ENCODE results near the gene EDAR. TPM values are rescaled to one million over a fixed set of nuclear protein-coding genes. Genes with fewer than 3 reads are reported as not detected.

The EDAR gene
- total and polyA plus RNA-seq, 2 of the 8 experiments (the other 6 are each of a cell fraction or from before 2014, with no cell fraction given), result not detected

GRCh38 chr2:109009920-109010610 is 21.0 kb upstream of the EDAR start:
- no peak overlapping the region for H4K8ac ChIP-seq (ENCODE audit: extremely low read depth, insufficient read depth, low read length)
- no peak overlapping the region for H4K5ac ChIP-seq (ENCODE audit: insufficient read length, low read depth, low read length)
- H3K23me2 ChIP-seq (ENCODE audit: low read depth, low read length), result no peaks in the 10 kb centered on the region
- H2BK5ac ChIP-seq (ENCODE audit: low read depth, low read length), result no peak overlapping the region
- H3K14ac ChIP-seq (ENCODE audit: insufficient read length), result no peak overlapping the region
- H3K18ac ChIP-seq (ENCODE audit: extremely low read depth, low read length), result no peak overlapping the region; the same call in 1 of the 2 replicates
- H4K91ac ChIP-seq (replicated peaks; ENCODE audit: insufficient read length, low read length), result no peak overlapping the region
- no peak overlapping the region for H3K4ac ChIP-seq (replicated peaks; ENCODE audit: insufficient read length, low read depth, low read length)
- no peak overlapping the region for H3K56ac ChIP-seq (replicated peaks; ENCODE audit: insufficient read length, low read depth, low read length)
- H4K20me1 ChIP-seq (replicated peaks in 1 of 2; ENCODE audit: control insufficient read depth in 1 of 2, insufficient read depth in 2 of 2, low read length in 2 of 2), result no peaks in the 10 kb centered on the region
- no peak overlapping the region for H3K9ac ChIP-seq (replicated peaks in 1 of 4; ENCODE audit: extremely low read depth in 1 of 4, low read depth in 3 of 4, low read length in 3 of 4)
- no peaks in the 10 kb centered on the region for H3K79me1 ChIP-seq (ENCODE audit: low read depth, low read length)
- no peak overlapping the region for H3K4me2 ChIP-seq (ENCODE audit: insufficient read depth in 1 of 2, low read depth in 2 of 2, low read length in 2 of 2)
- H3K79me2 ChIP-seq (ENCODE audit: control insufficient read depth in 1 of 2, insufficient read depth in 2 of 2, low read length in 2 of 2), result no peaks in the 10 kb centered on the region
- ChIA-PET CTCF (ENCODE audit: partially characterized antibody) (interaction anchor here (1.0 to 3.8 kb wide), 5 partner anchors 8 to 72 kb away, joined by 3 to 24 read pairs (median 3); partner anchors contain the start of gene EDAR), POLR2A (ENCODE audit: partially characterized antibody) (no interaction called here)
- no peak for FAIRE-seq
- no peak overlapping the region for H2BK120ac ChIP-seq (replicated peaks; ENCODE audit: low read depth, low read length)
- WGBS, 2 experiments (ENCODE audit: extremely low coverage in 1 of 2, insufficient coverage in 1 of 2, insufficient read length in 1 of 2, insufficient replicate concordance in 2 of 2, low coverage in 1 of 2, low lambda C conversion rate in 2 of 2, missing lambda C conversion rate in 1 of 2), result 92% methylated on average over 9 of the region's 9 CpGs; no CpG with 5 or more reads in 1 of the 2 experiments
- H3K4me1 ChIP-seq (replicated peaks in 1 of 4; ENCODE audit: control insufficient read depth in 3 of 4, insufficient read depth in 4 of 4, low read length in 3 of 4), result peaks cover 0 to 5% (median 2%) of the 10 kb centered on the region in 4 experiments; a peak in 3 of 7 replicates
- no peaks in the 10 kb centered on the region for H3K27me3 ChIP-seq (replicated peaks in 1 of 4; ENCODE audit: control insufficient read depth in 3 of 4, extremely low read depth in 1 of 4, insufficient read depth in 3 of 4, low read length in 3 of 4)
- no peak overlapping the region for H2BK15ac ChIP-seq (ENCODE audit: low read length)
- TF ChIP-seq YY1 (IDR thresholded peaks at IDR 0.05; ENCODE audit: low read depth, low read length) (no peak), EP300 (IDR thresholded peaks at IDR 0.05; ENCODE audit: borderline replicate concordance in 1 of 2, low read depth in 2 of 2, low read length in 2 of 2) (no peak), NANOG (IDR thresholded peaks at IDR 0.05; ENCODE audit: insufficient read depth, low read depth, low read length, poor library complexity, severe bottlenecking) (no peak), E2F6 (IDR thresholded peaks at IDR 0.05) (no peak), TCF12 (IDR thresholded peaks at IDR 0.05; ENCODE audit: low read depth, low read length) (no peak)
- H3K9me3 ChIP-seq (ENCODE audit: insufficient read depth in 2 of 2, low read depth in 1 of 2, low read length in 1 of 2), result no peaks in the 10 kb centered on the region
- no peak for DNase-seq (ENCODE audit: low read depth in 1 of 2, low spot score in 2 of 2)
- no peak overlapping the region for H2AK5ac ChIP-seq (ENCODE audit: low read depth, low read length)
- no peak overlapping the region for H3K27ac ChIP-seq (ENCODE audit: low read depth, low read length)
- H2AFZ ChIP-seq (ENCODE audit: low read length), result no peak overlapping the region
- no peak overlapping the region for H2BK20ac ChIP-seq (ENCODE audit: low read length)
- no peak overlapping the region for H3K23ac ChIP-seq (ENCODE audit: insufficient read length)
- no peak overlapping the region for H3K4me3 ChIP-seq (ENCODE audit: extremely low read depth in 1 of 4, insufficient read depth in 2 of 4, low read depth in 3 of 4, low read length in 4 of 4)
- no peak overlapping the region for H2BK12ac ChIP-seq (ENCODE audit: low read depth, low read length)
- no peaks in the 10 kb centered on the region; a peak in 1 of 8 replicates for H3K36me3 ChIP-seq (ENCODE audit: control insufficient read depth in 2 of 4, insufficient read depth in 4 of 4, low read length in 3 of 4)

All from H1 (cell line).